SK-N-SH treated with all-trans-retinoic acid at 6 μM for 48 hours (cell line): ENCODE results near the gene CNTNAP2.

ENCODE experiments used
- ATAC-seq: fragments of 200-7000 bp; cut with Tn5 transposase; 3 replicates; pipeline ENCODE4 v1.9.1; 2020; ENCODE audit warnings: mild to moderate bottlenecking, moderate library complexity
- ARNTL ChIP-seq: fragments of 450-650 bp; formaldehyde crosslinking; IDR thresholded peaks from 2 replicates; pipeline ENCODE4 v1.5.0; 2020; ENCODE audit warnings: low read depth, mild to moderate bottlenecking, moderate library complexity, borderline replicate concordance
- BACH2 ChIP-seq: fragments of 250-450 bp; sonication (Bioruptor Pico); IDR thresholded peaks from 2 replicates; pipeline ENCODE4 v1.9.0; 2021; ENCODE audit warnings: mild to moderate bottlenecking, borderline replicate concordance
- CSDC2 ChIP-seq: fragments of 250-450 bp; sonication (Bioruptor Pico); IDR thresholded peaks from 2 replicates; pipeline ENCODE4 v1.5.0; 2020; ENCODE audit warnings: mild to moderate bottlenecking, moderate library complexity
- ESRRG ChIP-seq: fragments of 250-450 bp; sonication (Bioruptor Pico); IDR thresholded peaks from 2 replicates; pipeline ENCODE4 v1.6.1; 2021; ENCODE audit warnings: mild to moderate bottlenecking
- GLIS3 ChIP-seq: fragments of 250-450 bp; sonication (Bioruptor Pico); IDR thresholded peaks from 2 replicates; pipeline ENCODE4 v1.5.0; 2020; ENCODE audit warnings: mild to moderate bottlenecking, moderate library complexity
- ISL1 ChIP-seq: fragments of 250-450 bp; sonication (Bioruptor Pico); IDR thresholded peaks from 2 replicates; pipeline ENCODE4 v2.1.2; 2022; ENCODE audit warnings: mild to moderate bottlenecking, moderate library complexity
- OSR1 ChIP-seq: fragments of 250-450 bp; sonication (Bioruptor Pico); IDR thresholded peaks from 2 replicates; pipeline ENCODE4 v1.8.0; 2022; ENCODE audit warnings: moderate library complexity, mild to moderate bottlenecking, inconsistent platforms
- PPARA ChIP-seq: fragments of 250-450 bp; sonication (Bioruptor Pico); IDR thresholded peaks from 2 replicates; pipeline ENCODE4 v1.5.0; 2020; ENCODE audit warnings: mild to moderate bottlenecking, borderline replicate concordance
- RARB ChIP-seq: fragments of 250-450 bp; sonication (Bioruptor Pico); IDR thresholded peaks from 2 replicates; pipeline ENCODE4 v1.8.0; 2021; ENCODE audit warnings: mild to moderate bottlenecking, moderate library complexity
- SNAI2 ChIP-seq: fragments of 250-450 bp; sonication (Bioruptor Pico); IDR thresholded peaks from 2 replicates; pipeline ENCODE4 v1.5.0; 2020; ENCODE audit warnings: mild to moderate bottlenecking, moderate library complexity
- TCF4 ChIP-seq: fragments of 250-450 bp; sonication (Bioruptor Pico); IDR thresholded peaks from 2 replicates; pipeline ENCODE4 v1.8.0; 2021; ENCODE audit warnings: mild to moderate bottlenecking, moderate library complexity, borderline replicate concordance
- TOX ChIP-seq: fragments of 250-450 bp; sonication (Bioruptor Pico); IDR thresholded peaks from 2 replicates; pipeline ENCODE4 v1.8.0; 2021; ENCODE audit warnings: mild to moderate bottlenecking, moderate library complexity, borderline replicate concordance
- ZC3H10 ChIP-seq: fragments of 250-450 bp; sonication (Bioruptor Pico); IDR thresholded peaks from 2 replicates; pipeline ENCODE4 v1.5.1; 2021; ENCODE audit warnings: mild to moderate bottlenecking, moderate library complexity
- ZFP3 ChIP-seq: fragments of 250-450 bp; sonication (Bioruptor Pico); IDR thresholded peaks from 2 replicates; pipeline ENCODE4 v1.5.0; 2020; ENCODE audit warnings: mild to moderate bottlenecking, moderate library complexity
- ZFP30 ChIP-seq: fragments of 450-650 bp; formaldehyde crosslinking; IDR thresholded peaks from 2 replicates; pipeline ENCODE4 v1.5.0; 2022; ENCODE audit warnings: mild to moderate bottlenecking, moderate library complexity
- ZNF8 ChIP-seq: fragments of 450-650 bp; formaldehyde crosslinking; IDR thresholded peaks from 2 replicates; pipeline ENCODE4 v1.5.0; 2020; ENCODE audit warnings: mild to moderate bottlenecking, moderate library complexity
- TF ChIP-seq, protein P1 (sequence below): fragments of 250-450 bp; sonication (Bioruptor Pico); IDR thresholded peaks from 2 replicates; pipeline ENCODE4 v1.8.0; 2020; ENCODE audit warnings: mild to moderate bottlenecking, moderate library complexity, borderline replicate concordance
- TF ChIP-seq, protein P2 (sequence below): fragments of 250-450 bp; sonication (Bioruptor Pico); IDR thresholded peaks from 2 replicates; pipeline ENCODE4 v1.5.1; 2020; ENCODE audit warnings: low read depth, mild to moderate bottlenecking, moderate library complexity
- TF ChIP-seq, protein P3 (sequence below): fragments of 250-450 bp; sonication (Bioruptor Pico); IDR thresholded peaks from 2 replicates; pipeline ENCODE4 v1.5.1; 2021; ENCODE audit warnings: mild to moderate bottlenecking, moderate library complexity
- TF ChIP-seq, protein P4 (sequence below): fragments of 250-450 bp; sonication (Bioruptor Pico); IDR thresholded peaks from 2 replicates; pipeline ENCODE4 v1.8.0; 2021; ENCODE audit warnings: low read depth, mild to moderate bottlenecking, moderate library complexity, borderline replicate concordance

The CNTNAP2 gene

DNA sequence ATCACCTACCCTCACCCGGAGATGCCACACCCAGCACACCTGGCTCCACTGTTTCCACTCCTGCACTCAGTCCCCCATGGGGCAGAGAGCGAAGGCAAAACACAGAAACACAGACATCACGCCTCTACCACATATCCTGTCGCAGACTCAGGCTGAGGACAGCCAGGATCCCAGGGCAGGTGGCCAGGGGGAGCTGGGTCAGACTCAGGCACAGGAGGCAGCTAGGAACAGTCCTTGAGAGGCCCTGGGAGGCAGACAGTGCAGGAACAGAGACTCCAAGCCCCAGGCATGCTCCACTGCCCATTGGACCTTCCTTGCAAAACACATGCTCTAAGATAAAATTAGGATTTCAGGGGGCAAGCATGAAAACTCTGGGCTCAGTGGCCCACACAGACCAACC is 2319.5 kb downstream of the CNTNAP2 start (continued):
- TF ChIP-seq, protein P1, sequence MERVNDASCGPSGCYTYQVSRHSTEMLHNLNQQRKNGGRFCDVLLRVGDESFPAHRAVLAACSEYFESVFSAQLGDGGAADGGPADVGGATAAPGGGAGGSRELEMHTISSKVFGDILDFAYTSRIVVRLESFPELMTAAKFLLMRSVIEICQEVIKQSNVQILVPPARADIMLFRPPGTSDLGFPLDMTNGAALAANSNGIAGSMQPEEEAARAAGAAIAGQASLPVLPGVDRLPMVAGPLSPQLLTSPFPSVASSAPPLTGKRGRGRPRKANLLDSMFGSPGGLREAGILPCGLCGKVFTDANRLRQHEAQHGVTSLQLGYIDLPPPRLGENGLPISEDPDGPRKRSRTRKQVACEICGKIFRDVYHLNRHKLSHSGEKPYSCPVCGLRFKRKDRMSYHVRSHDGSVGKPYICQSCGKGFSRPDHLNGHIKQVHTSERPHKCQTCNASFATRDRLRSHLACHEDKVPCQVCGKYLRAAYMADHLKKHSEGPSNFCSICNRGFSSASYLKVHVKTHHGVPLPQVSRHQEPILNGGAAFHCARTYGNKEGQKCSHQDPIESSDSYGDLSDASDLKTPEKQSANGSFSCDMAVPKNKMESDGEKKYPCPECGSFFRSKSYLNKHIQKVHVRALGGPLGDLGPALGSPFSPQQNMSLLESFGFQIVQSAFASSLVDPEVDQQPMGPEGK = no peak

DNA sequence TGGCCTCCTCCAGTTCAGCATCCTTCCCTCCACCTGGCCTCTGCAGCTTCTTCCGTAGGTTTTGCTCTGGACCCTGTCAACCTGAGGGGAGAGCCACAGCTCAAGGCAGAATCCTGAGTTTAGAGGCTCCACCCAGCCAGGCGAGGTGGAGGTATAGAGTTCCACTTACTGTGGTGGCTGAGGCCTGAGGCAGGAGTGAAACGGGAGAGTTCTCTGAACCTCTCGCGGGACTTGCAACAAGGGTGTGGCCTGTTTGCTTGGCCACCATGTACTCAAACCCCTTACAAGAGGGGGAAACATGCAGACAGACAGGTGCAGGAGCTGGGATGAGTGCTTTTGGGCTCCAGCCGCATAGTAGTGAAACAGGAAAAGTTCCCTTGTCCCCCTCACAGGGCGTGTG is 2320.0 kb downstream of the CNTNAP2 start:
- TF ChIP-seq, protein P2, sequence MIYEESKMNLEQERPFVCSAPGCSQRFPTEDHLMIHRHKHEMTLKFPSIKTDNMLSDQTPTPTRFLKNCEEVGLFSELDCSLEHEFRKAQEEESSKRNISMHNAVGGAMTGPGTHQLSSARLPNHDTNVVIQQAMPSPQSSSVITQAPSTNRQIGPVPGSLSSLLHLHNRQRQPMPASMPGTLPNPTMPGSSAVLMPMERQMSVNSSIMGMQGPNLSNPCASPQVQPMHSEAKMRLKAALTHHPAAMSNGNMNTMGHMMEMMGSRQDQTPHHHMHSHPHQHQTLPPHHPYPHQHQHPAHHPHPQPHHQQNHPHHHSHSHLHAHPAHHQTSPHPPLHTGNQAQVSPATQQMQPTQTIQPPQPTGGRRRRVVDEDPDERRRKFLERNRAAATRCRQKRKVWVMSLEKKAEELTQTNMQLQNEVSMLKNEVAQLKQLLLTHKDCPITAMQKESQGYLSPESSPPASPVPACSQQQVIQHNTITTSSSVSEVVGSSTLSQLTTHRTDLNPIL (CRISPR knock-in tag) = no peak
- TF ChIP-seq OSR1 (no peak), ZFP3 (CRISPR knock-in tag) (no peak), RARB (no peak), TCF4 (CRISPR knock-in tag) (no peak), ZFP30 (CRISPR knock-in tag) (no peak), ZNF8 (no peak), GLIS3 (no peak), ARNTL (CRISPR knock-in tag) (no peak), TOX (CRISPR knock-in tag) (no peak), PPARA (CRISPR knock-in tag) (no peak), BACH2 (CRISPR knock-in tag) (no peak), ISL1 (CRISPR knock-in tag) (no peak), ZC3H10 (CRISPR knock-in tag) (no peak)
- TF ChIP-seq, protein P3, sequence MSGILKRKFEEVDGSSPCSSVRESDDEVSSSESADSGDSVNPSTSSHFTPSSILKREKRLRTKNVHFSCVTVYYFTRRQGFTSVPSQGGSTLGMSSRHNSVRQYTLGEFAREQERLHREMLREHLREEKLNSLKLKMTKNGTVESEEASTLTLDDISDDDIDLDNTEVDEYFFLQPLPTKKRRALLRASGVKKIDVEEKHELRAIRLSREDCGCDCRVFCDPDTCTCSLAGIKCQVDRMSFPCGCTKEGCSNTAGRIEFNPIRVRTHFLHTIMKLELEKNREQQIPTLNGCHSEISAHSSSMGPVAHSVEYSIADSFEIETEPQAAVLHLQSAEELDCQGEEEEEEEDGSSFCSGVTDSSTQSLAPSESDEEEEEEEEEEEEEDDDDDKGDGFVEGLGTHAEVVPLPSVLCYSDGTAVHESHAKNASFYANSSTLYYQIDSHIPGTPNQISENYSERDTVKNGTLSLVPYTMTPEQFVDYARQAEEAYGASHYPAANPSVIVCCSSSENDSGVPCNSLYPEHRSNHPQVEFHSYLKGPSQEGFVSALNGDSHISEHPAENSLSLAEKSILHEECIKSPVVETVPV = no peak
- TF ChIP-seq, protein P4, sequence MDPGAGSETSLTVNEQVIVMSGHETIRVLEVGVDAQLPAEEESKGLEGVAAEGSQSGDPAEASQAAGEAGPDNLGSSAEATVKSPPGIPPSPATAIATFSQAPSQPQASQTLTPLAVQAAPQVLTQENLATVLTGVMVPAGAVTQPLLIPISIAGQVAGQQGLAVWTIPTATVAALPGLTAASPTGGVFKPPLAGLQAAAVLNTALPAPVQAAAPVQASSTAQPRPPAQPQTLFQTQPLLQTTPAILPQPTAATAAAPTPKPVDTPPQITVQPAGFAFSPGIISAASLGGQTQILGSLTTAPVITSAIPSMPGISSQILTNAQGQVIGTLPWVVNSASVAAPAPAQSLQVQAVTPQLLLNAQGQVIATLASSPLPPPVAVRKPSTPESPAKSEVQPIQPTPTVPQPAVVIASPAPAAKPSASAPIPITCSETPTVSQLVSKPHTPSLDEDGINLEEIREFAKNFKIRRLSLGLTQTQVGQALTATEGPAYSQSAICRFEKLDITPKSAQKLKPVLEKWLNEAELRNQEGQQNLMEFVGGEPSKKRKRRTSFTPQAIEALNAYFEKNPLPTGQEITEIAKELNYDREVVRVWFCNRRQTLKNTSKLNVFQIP (CRISPR knock-in tag) = no peak
- TF ChIP-seq, all 23 proteins: peak for 0
- ATAC-seq = no peak

DNA sequence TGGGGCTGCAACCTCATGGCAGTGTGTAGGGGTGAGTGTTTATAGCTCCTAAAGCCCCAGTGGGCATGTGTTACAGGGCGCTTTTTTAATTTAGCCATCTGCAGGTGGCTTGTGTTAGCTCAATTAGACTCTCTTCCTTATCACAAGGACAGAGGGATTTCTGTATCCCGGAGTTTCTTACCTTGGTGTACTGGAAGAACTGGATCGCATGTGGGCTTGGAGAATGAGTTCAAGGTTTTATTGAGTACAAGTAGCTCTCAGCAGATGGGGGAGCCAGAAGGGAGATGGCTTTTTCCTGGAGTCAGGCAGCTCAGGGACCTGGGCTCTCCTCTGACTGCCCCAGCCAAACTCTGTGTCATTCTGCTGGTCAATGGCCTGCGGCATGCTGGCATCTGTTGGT is 2320.4 kb downstream of the CNTNAP2 start:
- no peak for TF ChIP-seq RARB
- TF ChIP-seq ESRRG = no peak
- TF ChIP-seq OSR1 = no peak
- TF ChIP-seq ZNF8 = no peak
- no peak for TF ChIP-seq BACH2 (CRISPR knock-in tag)
- TF ChIP-seq ARNTL (CRISPR knock-in tag) = no peak
- TF ChIP-seq ZFP3 (CRISPR knock-in tag) = no peak
- no peak for TF ChIP-seq SNAI2 (CRISPR knock-in tag)
- TF ChIP-seq, protein P1 = no peak
- TF ChIP-seq GLIS3 = no peak
- no peak for TF ChIP-seq TOX (CRISPR knock-in tag)
- TF ChIP-seq, protein P4 (CRISPR knock-in tag) = no peak
- no peak for TF ChIP-seq ISL1 (CRISPR knock-in tag)
- TF ChIP-seq ZC3H10 (CRISPR knock-in tag) = no peak
- TF ChIP-seq ZFP30 (CRISPR knock-in tag) = no peak
- TF ChIP-seq CSDC2 = no peak
- TF ChIP-seq, protein P2 (CRISPR knock-in tag) = no peak
- ATAC-seq = no peak
